Astrocyte (in vitro differentiated cells and primary cell): ENCODE measurements around the gene MED4.

Experiments
- EZH2 ChIP-seq: IDR thresholded peaks from 2 replicates; pipeline ENCODE4 v1.6.1; 2012; ENCODE audit warnings: mild to moderate bottlenecking, low read length, inconsistent platforms; ENCODE audit not compliant: insufficient read depth
- TF ChIP-seq, protein P1 (sequence below): IDR thresholded peaks from 2 replicates; pipeline ENCODE4 v1.5.1; 2011; ENCODE audit warnings: low read depth, mild to moderate bottlenecking, inconsistent platforms, low read length, moderate library complexity; ENCODE audit not compliant: insufficient read depth

DNA sequence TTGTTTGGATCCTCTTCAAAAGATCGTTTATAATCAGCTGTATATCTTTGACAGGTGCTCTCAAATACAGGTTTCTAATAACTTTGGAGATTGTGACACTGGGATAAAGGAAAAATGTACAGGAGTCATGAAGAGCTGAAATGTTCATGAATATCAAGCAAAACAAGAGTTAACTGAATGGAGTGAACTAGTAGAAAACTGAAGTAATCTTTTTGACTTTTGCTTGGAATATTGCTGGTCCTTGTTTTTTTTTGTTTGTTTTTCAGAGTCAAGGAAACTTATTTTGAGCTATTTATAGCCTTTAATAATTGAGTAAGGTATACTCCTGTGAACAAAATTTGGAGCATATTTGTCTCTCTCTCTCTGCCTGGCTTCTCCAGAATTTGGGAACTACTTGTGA, 25.3 kb downstream of the MED4 start:
- TF ChIP-seq, protein P1, sequence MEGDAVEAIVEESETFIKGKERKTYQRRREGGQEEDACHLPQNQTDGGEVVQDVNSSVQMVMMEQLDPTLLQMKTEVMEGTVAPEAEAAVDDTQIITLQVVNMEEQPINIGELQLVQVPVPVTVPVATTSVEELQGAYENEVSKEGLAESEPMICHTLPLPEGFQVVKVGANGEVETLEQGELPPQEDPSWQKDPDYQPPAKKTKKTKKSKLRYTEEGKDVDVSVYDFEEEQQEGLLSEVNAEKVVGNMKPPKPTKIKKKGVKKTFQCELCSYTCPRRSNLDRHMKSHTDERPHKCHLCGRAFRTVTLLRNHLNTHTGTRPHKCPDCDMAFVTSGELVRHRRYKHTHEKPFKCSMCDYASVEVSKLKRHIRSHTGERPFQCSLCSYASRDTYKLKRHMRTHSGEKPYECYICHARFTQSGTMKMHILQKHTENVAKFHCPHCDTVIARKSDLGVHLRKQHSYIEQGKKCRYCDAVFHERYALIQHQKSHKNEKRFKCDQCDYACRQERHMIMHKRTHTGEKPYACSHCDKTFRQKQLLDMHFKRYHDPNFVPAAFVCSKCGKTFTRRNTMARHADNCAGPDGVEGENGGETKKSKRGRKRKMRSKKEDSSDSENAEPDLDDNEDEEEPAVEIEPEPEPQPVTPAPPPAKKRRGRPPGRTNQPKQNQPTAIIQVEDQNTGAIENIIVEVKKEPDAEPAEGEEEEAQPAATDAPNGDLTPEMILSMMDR: no peak
- no peak for TF ChIP-seq EZH2
